ENCODE measurements around the gene TMEM119.

TMEM119 gene

DNA sequence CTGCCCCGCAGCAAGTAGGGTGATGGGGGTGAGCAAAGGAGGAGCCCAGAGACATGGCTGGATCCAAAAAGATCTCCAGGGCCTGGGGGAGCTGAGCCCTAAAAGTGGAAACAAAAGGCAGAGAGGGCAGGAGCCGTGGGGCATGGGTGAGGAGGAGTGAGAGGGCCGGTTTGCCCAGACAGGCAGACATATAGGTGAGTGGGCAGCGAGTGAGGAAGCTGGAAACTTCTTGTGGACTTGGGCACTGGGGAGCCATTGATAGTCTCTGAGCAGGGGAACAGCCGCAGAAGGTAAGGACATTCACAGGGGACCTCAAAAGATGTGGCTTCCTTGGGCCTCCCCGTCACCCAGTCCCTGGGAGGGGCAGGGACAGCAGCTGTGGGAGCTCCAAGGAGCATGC lies 16.8 kb upstream of the TMEM119 start:
- no peak for DNase-seq

GRCh38 chr12:108614041-108614440 lies 16.2 kb upstream of the TMEM119 start:
- DNase-seq: no peak

- no peak for DNase-seq
Measured at GRCh38 chr12:108613548-108613947, 15.7 kb upstream of the TMEM119 start.

DNA sequence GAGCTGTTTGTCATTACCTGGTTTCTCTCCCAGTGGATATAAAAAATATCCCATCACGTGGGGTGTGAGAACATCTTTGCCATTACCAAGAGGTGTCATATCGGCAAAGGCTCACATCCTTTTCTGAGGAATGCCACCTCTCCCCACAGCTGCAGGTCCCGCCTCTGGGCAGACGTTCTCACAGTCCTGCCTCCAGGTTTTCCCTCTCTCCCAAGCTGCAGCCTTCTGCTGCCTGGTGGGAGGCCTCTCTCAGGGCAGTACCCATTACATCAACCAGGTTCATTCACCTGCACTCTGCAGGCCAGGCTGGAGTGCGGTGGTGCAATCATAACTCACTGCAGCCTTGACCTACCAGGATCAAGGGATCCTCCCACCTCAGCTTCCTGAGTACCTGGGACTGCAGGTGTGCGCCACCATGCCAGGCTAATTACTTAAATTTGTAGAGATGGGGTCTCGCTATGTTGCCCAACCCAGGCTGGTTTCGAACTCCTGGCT lies 15.0 kb upstream of the TMEM119 start:
- no peak for DNase-seq

GRCh38 chr12:108611884-108612415 lies 14.1 kb upstream of the TMEM119 start:
- DNase-seq: peak in 1 of 2 experiments; percentile 36

DNA sequence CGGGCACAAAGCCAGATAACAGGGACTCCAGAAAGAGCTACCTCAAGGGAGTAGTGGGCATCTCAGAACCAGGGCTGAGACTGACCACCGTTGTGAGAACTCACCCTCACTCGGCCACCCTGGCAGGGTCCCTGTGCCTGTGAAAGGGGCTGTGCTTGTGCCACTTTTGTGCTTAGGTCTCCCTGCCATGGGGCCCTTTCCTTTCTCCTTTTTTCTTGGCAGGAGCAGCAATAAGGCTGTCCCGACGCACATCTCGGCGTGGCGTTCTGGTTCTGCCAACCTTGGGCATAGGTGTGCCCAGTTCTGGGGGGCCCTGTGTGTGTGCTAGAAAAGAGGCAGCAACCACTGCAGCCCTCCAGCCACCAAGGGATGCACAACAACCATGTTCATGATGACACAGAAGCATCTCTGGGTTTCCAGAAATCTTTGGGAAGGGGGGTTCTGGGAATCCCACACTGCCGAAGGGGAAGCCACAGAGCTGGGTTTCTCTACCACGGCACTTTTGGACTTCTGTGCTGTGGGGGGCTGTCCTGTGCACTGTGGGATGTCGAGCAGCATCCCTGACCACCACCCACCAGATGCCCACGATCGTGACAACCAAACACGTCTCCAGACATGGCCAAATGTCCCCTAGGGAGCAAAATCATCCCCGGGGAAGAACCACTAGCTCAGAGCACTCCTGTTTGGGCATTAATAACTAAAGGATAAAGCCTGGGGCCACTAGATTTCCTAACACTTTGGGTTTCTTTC lies 13.1 kb upstream of the TMEM119 start:
- DNase-seq: no peak

GRCh38 chr12:108610336-108610815 lies 12.5 kb upstream of the TMEM119 start:
- no peak for DNase-seq

GRCh38 chr12:108609537-108610335 lies 11.9 kb upstream of the TMEM119 start:
- no peak for DNase-seq

GRCh38 chr12:108608616-108609015 lies 10.7 kb upstream of the TMEM119 start:
- DNase-seq: no peak

- no peak for DNase-seq
Measured at GRCh38 chr12:108607981-108608600, 10.2 kb upstream of the TMEM119 start.

- DNase-seq: no peak
Measured at GRCh38 chr12:108606492-108606891, 8.6 kb upstream of the TMEM119 start.

- no peak for DNase-seq
Measured at GRCh38 chr12:108605690-108606406, 8.0 kb upstream of the TMEM119 start.

GRCh38 chr12:108605000-108605689 lies 7.3 kb upstream of the TMEM119 start:
- DNase-seq: no peak

DNA sequence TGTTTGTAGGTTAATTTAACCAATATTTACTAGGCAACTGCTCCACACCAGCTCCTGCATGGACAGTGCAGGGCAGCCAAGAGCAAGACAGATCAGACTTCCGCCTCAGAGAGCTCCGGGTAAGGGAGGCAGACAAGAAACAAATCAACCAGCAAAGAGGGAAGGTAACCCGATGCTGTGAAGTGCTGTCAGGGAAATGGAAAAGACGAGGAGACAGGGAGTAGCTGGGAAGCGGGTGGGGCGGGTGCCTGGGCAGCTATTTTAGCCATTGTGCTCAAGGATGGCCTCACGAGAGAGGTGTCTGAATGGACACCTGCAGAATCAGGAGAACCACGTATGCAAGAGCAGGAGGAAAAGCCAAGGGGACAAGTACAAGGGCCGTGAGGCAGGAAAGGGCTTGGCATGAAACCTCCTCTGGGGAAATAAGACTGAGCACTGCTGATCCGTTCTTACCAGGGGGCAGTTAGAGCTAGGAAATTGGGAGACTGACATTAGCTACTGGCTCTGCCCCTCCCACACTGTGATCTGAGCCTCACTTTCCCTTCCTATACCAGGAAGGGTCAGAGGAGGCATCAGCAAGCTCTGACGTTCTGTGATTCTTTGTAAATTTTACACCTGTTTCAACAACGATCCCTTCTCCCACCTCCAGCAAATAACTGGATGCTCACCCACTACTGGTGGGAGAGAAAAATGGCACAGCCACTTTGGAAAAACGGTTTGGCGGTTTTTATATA lies 6.5 kb upstream of the TMEM119 start:
- no peak for DNase-seq

DNA sequence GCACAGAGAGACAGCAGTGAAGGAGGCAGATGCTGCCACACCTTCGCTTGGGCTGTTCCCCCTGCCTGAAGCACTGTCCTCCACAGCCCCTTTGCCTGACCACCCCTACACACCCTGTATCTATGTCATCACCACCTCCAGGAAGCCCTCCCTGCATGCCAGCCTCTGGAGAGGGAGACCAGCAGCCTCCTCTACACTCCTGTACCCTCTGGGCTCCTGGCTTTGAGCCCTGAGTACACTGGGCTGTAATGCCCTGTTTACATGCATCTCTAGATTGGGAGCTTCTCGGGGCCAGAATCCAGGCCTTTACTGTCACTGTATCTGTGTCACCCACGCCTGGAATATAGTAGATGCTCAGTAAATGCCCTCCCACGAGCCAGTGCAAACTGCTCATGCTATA lies 5.9 kb upstream of the TMEM119 start:
- DNase-seq: no peak

DNA sequence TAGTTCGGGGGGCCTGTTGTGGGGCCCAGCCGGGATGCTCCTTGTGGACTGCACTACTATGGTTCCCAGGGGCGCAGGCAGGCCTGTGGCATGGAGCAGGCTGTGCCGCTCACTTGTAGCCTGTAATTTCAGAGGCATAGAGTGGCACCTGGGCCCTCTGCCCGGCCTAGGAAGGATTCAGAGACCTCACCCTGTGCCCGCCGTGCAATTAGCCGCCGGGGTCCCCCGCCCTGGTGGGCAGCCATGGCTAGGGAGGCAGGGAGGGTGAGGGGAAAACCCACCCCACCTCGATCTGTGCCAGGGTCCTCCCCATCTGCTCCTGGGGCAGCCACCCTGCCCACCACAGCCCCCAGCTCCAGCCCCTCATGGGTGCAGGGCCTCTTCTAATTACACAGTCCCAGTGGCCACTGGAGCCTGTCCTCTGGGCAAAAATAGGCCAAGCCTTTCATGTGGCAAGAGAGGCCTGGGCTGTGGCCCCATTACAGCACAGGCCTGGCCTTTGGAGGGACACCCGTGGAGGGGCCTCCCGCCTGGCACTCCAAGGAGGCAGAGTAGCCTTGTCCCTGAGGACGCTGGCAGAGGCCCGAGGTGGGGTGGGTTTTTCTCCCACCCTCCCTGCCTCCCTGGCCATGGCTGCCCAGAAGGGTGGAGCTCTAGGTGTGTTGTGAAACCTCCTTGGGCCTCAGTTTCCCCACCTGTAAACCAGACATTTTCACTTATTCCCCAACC lies 5.3 kb upstream of the TMEM119 start:
- DNase-seq: no peak

GRCh38 chr12:108602209-108602705 lies 4.4 kb upstream of the TMEM119 start:
- no peak for DNase-seq

GRCh38 chr12:108600702-108601007 lies 2.8 kb upstream of the TMEM119 start:
- no peak for DNase-seq

- no peak for DNase-seq
Measured at GRCh38 chr12:108599948-108600701, 2.2 kb upstream of the TMEM119 start.

GRCh38 chr12:108599541-108599940 lies 1.7 kb upstream of the TMEM119 start:
- DNase-seq: no peak

All from SW 1271 (cell line).